MCF 10A (cell line): Measurements from ENCODE around the gene CAGE1. TPM values are rescaled to one million over a fixed set of nuclear protein-coding genes. Genes with fewer than 3 reads are reported as not detected.
"Not testable (repeated sequence)": the region's sequence is repeated elsewhere in the genome, so short reads cannot be mapped to it uniquely, and the experiment has no call there.

Source experiments
- BruUV-seq: library from RNA; stranded (reverse); fragments of 400-500 nt; replicated peaks from 2 replicates; lab custom pipeline; 2021; lab: Mats Ljungman, UMichigan
- CTCF ChIA-PET: fragments of 300-600 bp; sonication (Branson Sonifier 250); formaldehyde crosslinking; extraction: SDS; loops from one replicate; lab custom pipeline; 2021; ENCODE audit warnings: antibody characterized with exemption, inconsistent platforms; lab: Yijun Ruan, JAX
- POLR2A ChIA-PET: fragments of 300-600, 350-650 bp; sonication (Branson Sonifier 250); formaldehyde crosslinking; extraction: SDS; loops from one replicate; lab custom pipeline; 2020; ENCODE audit warnings: antibody characterized with exemption, inconsistent platforms; lab: Yijun Ruan, JAX
- DNase-seq: peaks from one replicate; pipeline ENCODE4 v3.0.0-alpha.2; 2018; ENCODE audit not compliant: unreplicated experiment
- H3K27ac Mint-ChIP-seq: one replicate; pipeline ENCODE4 v1.8.0; 2022; ENCODE audit warnings: mild to moderate bottlenecking, low read depth, mixed read lengths; ENCODE audit not compliant: unreplicated experiment
- H3K27me3 Mint-ChIP-seq: one replicate; pipeline ENCODE4 v1.8.0; 2022; ENCODE audit warnings: mixed read lengths; ENCODE audit not compliant: insufficient read depth, unreplicated experiment
- H3K36me3 Mint-ChIP-seq: one replicate; pipeline ENCODE4 v1.8.0; 2022; ENCODE audit warnings: mild to moderate bottlenecking, moderate library complexity, mixed read lengths; ENCODE audit not compliant: insufficient read depth, unreplicated experiment
- H3K4me1 Mint-ChIP-seq: one replicate; pipeline ENCODE4 v1.8.0; 2022; ENCODE audit warnings: mixed read lengths; ENCODE audit not compliant: insufficient read depth, unreplicated experiment
- H3K4me3 Mint-ChIP-seq: one replicate; pipeline ENCODE4 v1.8.0; 2022; ENCODE audit warnings: mild to moderate bottlenecking, moderate library complexity, mixed read lengths; ENCODE audit not compliant: unreplicated experiment
- H3K9me3 Mint-ChIP-seq: one replicate; pipeline ENCODE4 v1.8.0; 2022; ENCODE audit warnings: mixed read lengths; ENCODE audit not compliant: unreplicated experiment
- intact Hi-C: fragments of 100-400 bp; cut with micrococcal nuclease; formaldehyde crosslinking; loops from 2 replicates; pipeline ENCODE4 v1.14.1; 2022
- total RNA-seq: library from RNA; stranded (reverse); gene quantifications from 2 replicates; pipeline ENCODE4 v1.2.3, GENCODE V29; 2022
- TF ChIP-seq, protein P1 (sequence below): fragments of 200-600 bp; IDR thresholded peaks from one replicate; pipeline ENCODE4 v1.8.0; 2022; ENCODE audit warnings: antibody characterized with exemption, mild to moderate bottlenecking; ENCODE audit not compliant: unreplicated experiment

The CAGE1 gene
- total RNA-seq, 1 experiment from 2014 or later, result 0.33 TPM

DNA sequence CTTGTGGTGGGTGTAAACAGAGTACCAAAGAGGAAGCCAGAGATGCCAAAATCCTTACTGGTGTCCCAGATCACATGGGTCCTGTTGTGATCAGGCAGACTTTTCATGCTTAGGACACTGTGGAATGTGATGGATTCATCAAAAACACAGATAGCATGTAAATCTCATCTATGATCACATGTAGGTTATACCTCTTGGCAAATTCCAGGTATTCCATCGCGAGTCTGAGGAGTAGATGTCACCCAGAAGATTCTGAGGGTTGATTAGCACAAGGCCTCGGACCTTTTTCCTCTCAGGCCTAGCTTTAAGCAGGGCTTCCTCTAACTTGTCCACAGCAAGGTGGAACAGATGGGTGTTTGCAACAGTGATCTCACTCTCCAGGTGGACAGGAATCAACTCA, 48.3 kb downstream of the CAGE1 start:
- POLR2A ChIA-PET, result interaction anchor here (1.5 kb wide), 1 partner anchor 12 kb away, joined by 4 read pairs; no protein-coding TSS in a partner anchor
- TF ChIP-seq, protein P1, sequence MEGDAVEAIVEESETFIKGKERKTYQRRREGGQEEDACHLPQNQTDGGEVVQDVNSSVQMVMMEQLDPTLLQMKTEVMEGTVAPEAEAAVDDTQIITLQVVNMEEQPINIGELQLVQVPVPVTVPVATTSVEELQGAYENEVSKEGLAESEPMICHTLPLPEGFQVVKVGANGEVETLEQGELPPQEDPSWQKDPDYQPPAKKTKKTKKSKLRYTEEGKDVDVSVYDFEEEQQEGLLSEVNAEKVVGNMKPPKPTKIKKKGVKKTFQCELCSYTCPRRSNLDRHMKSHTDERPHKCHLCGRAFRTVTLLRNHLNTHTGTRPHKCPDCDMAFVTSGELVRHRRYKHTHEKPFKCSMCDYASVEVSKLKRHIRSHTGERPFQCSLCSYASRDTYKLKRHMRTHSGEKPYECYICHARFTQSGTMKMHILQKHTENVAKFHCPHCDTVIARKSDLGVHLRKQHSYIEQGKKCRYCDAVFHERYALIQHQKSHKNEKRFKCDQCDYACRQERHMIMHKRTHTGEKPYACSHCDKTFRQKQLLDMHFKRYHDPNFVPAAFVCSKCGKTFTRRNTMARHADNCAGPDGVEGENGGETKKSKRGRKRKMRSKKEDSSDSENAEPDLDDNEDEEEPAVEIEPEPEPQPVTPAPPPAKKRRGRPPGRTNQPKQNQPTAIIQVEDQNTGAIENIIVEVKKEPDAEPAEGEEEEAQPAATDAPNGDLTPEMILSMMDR, result no peak
- Mint-ChIP-seq H3K27me3 (no peaks in the 10 kb centered on the region), H3K36me3 (peaks cover 5% of the 10 kb centered on the region), H3K4me3 (no peak overlapping the region), H3K4me1 (peaks cover 7% of the 10 kb centered on the region), H3K27ac (no peak overlapping the region), H3K9me3 (no peaks in the 10 kb centered on the region)
- intact Hi-C loops, result no loop called here
- BruUV-seq, result no TSS peak
- no peak for DNase-seq
- CTCF ChIA-PET, result interaction anchor here (0.6 to 0.7 kb wide), 2 partner anchors 13 to 61 kb away, joined by 3 read pairs; no protein-coding TSS in a partner anchor

DNA sequence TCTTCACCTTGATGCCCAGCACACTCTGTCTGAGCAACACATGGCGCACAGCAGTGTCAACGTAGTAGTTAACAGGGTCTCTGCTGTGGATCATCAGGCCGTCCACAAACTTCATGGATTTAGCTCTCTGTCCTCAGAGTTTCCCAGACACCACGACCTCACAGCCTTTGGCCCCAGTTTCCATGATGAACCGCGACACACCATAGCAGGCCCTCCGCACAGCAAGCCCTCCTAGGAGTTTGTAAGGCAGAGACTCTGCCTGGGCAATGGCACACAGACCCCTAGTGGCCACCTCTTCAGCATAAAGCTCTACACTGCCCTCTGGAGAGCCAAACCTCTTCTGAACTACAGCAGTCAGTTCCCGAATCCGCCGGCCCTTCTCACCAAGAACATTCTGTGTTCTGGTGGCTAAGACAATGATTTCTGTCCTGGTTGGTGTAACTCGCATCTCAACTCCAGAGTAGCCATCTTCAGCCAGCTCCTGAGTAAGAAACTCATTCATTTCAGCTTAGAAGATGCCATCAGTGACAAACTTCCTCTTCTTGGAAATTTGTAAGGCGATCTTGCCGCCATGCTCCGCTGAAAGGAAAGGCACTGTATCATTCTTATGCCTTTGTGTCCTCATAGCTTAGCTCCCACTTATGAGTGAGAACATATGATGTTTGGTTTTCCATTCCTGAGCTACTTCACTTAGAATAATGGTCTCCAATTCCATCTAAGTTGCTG, 50.4 kb downstream of the CAGE1 start:
- H3K27me3 Mint-ChIP-seq, H3K4me3 Mint-ChIP-seq, H3K27ac Mint-ChIP-seq, H3K4me1 Mint-ChIP-seq, H3K36me3 Mint-ChIP-seq, CTCF ChIA-PET, intact Hi-C loops, BruUV-seq, H3K9me3 Mint-ChIP-seq: not testable (repeated sequence)
- POLR2A ChIA-PET, result interaction anchor here (0.6 to 2.3 kb wide), 2 partner anchors 51 to 1062 kb away, joined by 3 to 6 read pairs; partner anchors contain the start of genes CAGE1 and RIOK1
- DNase-seq, result peak; percentile 3

DNA sequence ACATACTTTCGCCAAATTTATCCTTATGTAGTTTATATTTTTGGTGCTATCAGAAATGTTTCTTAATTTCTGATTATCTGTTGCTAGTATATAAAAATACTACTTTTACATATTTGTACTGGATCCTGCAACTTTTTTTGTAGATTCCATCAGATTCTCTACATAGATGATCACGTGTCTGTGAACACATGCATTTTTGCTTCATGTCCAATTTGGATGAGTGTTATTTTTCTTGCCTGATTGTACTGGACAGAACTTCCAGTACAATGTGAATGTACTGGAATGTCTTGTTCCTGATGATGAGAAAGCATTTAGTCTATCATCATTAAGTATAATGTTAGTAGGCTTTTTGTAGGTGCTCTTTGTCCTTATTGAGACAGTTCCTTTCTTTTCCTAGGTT, 51.5 kb downstream of the CAGE1 start:
- CTCF ChIA-PET, result no interaction called here
- DNase-seq, result no peak
- no peaks in the 10 kb centered on the region for H3K36me3 Mint-ChIP-seq

DNA sequence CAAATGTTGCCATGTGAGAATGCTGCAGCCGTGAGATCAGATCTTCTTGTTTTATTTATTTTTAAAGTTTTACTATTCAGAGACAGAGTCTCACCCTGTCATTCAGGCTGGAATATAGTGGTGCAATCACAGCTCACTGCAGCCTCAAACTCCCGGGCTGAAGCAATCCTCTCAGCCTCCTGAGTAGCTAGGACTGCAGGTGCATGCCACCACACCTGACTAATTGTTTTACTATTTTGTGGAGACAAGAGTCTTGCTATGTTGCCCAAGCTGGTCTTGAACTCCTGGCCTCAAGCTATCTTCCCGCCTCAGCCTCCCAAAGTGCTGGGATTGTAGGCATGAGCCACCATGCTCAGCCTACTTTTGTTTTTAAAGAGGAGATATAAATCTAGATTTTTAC, 54.0 kb downstream of the CAGE1 start:
- Mint-ChIP-seq H3K27me3 (no peaks in the 10 kb centered on the region), H3K4me1 (no peaks in the 10 kb centered on the region), H3K27ac (no peak overlapping the region), H3K4me3 (no peak overlapping the region), H3K36me3 (no peaks in the 10 kb centered on the region), H3K9me3 (no peaks in the 10 kb centered on the region)
- ChIA-PET CTCF (interaction anchor here (0.7 to 0.8 kb wide), 2 partner anchors 9 kb away, joined by 3 to 5 read pairs; no protein-coding TSS in a partner anchor), POLR2A (interaction anchor here (0.7 kb wide), 1 partner anchor 24 kb away, joined by 4 read pairs; no protein-coding TSS in a partner anchor)
- no peak for DNase-seq
- no TSS peak for BruUV-seq
- intact Hi-C loops, result no loop called here
- TF ChIP-seq, protein P1, result no peak

More for the DNA sequence above, 51.5 kb downstream of the CAGE1 start:
- H3K4me1 Mint-ChIP-seq, result peaks cover 7% of the 10 kb centered on the region
- TF ChIP-seq, protein P1, result no peak
- no peaks in the 10 kb centered on the region for H3K27me3 Mint-ChIP-seq
- intact Hi-C loops, result no loop called here
- no TSS peak for BruUV-seq
- POLR2A ChIA-PET, result interaction anchor here (0.6 to 2.3 kb wide), 2 partner anchors 8 to 52 kb away, joined by 4 to 6 read pairs; partner anchors contain the start of genes CAGE1 and RIOK1
- H3K9me3 Mint-ChIP-seq, result no peaks in the 10 kb centered on the region
- no peak overlapping the region for H3K27ac Mint-ChIP-seq
- H3K4me3 Mint-ChIP-seq, result no peak overlapping the region
